ENCODE measurements around the gene TAS1R3.
"Not testable (repeated sequence)": the region's sequence is repeated elsewhere in the genome, so short reads cannot be mapped to it uniquely, and the experiment has no call there.

The TAS1R3 gene

DNA sequence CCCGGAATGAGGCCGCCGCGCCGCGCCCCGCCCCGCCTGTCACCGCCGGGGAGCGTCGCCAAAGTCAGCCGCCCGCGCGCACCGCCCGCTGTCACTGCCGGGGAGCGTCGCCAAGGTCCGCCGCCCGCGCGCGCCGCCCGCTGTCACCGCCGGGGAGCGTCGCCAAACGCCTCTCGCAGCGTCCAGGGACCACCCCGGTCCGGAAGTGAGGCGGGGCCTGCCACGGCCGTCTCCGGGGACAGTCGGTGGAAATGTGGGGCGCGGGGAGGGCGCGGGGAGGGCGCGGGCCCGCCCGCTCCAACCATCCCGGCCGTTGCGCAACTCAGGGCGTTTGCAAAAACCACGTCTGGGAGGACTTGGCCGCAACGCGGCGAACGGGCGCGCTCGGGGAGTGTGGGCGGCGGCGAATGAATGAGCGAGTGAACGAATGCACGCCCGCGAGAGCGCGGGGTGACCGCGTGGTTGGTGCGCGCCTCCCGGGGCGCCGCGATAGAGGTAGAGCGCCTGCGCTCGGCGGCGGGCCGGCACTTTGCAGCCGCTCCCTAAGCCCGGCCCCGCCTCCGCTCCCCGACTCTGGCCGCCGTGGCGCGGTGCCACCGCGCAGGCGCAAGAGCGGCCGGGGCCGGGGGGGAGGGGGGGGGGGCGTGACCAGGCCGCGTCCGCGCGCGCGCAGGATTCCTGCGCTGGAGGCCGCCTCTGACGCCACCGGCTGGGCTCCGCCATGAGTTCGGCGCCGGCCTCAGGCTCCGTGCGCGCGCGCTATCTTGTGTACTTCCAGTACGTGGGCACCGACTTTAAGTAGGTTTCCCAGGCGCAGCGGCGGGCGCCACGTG is 22.9 kb upstream of the TAS1R3 start, which contains the start of the genes ACAP3 and PUSL1:
Gene ACAP3 (minus strand): TSS at position 8 of the 833 bp plus-strand sequence. CDS start 115 bp downstream, outside the sequence.
Gene PUSL1 (plus strand): TSS at position 675 of the 833 bp plus-strand sequence. CDS start 47 bp downstream, at position 722.
- DNase-seq (ENCODE audit: extremely low spot score, insufficient read length, low read depth) = peak; percentile 95
- FAIRE-seq = peak; percentile 86

DNA sequence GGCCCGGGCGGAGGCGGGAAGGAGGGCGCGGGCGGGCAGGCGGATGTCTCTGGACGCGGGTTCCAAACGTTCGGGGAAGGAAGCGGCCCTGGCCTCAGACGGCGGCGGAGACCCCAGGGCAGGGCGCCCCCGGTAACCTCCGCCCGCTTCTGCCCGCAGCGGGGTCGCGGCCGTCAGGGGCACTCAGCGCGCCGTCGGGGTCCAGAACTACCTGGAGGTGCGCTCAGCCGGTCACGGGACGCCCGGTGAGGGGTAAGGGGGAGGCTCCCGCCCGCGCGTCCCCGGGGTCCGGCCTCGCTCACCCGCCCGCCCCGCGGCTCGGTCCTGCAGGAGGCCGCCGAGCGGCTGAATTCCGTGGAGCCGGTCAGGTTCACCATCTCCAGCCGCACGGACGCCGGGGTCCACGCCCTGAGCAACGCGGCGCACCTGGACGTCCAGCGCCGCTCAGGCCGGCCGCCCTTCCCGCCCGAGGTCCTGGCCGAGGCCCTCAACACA is 22.3 kb upstream of the TAS1R3 start:
- DNase-seq (ENCODE audit: extremely low spot score, insufficient read length, low read depth) = no peak
- no peak for FAIRE-seq

GRCh38 chr1:1309251-1310108 is 21.6 kb upstream of the TAS1R3 start:
- FAIRE-seq (no peak), DNase-seq (ENCODE audit: extremely low spot score, insufficient read length, low read depth) (no peak)

- FAIRE-seq = no peak
Observed at GRCh38 chr1:1310109-1310385, 21.0 kb upstream of the TAS1R3 start.

GRCh38 chr1:1310476-1311053 is 20.5 kb upstream of the TAS1R3 start:
- DNase-seq (ENCODE audit: extremely low spot score, insufficient read length, low read depth) (no peak), FAIRE-seq (no peak)

More at GRCh38 chr1:1310109-1310385, 21.0 kb upstream of the TAS1R3 start:
- no peak for DNase-seq (ENCODE audit: extremely low spot score, insufficient read length, low read depth)

DNA sequence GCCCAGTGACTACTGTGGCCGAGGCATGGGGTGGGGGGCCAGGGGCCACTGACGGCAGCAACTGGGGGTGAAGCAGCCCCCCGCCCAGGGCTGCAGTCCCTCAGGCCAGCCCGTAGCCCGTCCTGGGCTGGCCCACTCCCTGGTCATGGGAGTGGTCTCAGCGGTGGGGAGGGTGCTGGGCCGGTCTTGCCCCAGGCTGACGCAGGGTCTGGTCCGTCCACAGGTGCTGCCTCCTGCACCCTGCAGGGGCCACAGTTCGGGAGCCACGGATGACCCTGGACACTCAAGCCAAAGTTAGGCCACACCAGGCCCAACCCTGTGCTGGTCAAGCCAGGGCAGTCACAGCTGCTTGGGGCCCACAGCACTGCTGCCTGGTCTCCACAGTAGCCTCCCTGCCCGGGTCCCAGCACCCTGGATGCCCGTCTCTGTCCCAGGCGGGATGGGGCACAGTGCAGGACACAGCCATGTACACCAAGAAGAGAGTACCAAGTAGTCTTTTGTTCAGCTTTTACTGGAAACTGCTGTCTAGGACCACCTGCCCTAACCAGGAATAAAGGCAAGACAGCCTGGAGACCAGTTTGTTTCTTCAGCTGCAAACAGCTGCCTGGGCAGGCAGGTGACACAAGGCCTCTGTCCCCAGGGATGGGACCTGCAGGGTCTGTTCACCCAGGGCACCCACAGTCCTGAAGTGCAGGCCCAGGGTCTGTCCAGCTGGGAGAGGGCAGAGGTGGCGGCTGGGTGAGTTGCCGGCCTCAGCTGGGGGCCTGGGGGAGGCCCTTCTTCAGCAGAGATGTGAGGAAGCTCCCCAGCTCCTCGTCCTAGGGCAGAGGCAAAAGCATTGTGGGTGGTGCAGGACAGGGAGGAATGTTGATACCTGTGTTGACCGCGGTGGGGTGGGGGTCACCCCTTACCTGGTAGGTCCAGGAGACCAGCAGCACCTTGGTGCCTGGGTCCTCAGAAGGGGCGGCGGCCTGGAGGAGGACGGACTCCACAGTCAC is 19.7 kb upstream of the TAS1R3 start:
- FAIRE-seq (no peak), DNase-seq (ENCODE audit: extremely low spot score, insufficient read length, low read depth) (no peak)

GRCh38 chr1:1312450-1313314 is 18.4 kb upstream of the TAS1R3 start:
- no peak for FAIRE-seq
- DNase-seq (ENCODE audit: extremely low spot score, insufficient read length, low read depth) = no peak

- FAIRE-seq (no peak), DNase-seq (ENCODE audit: extremely low spot score, insufficient read length, low read depth) (no peak)
Observed at GRCh38 chr1:1313500-1314236, 17.4 kb upstream of the TAS1R3 start.

GRCh38 chr1:1314237-1314586 is 16.9 kb upstream of the TAS1R3 start:
- no peak for FAIRE-seq
- no peak for DNase-seq (ENCODE audit: extremely low spot score, insufficient read length, low read depth)

DNA sequence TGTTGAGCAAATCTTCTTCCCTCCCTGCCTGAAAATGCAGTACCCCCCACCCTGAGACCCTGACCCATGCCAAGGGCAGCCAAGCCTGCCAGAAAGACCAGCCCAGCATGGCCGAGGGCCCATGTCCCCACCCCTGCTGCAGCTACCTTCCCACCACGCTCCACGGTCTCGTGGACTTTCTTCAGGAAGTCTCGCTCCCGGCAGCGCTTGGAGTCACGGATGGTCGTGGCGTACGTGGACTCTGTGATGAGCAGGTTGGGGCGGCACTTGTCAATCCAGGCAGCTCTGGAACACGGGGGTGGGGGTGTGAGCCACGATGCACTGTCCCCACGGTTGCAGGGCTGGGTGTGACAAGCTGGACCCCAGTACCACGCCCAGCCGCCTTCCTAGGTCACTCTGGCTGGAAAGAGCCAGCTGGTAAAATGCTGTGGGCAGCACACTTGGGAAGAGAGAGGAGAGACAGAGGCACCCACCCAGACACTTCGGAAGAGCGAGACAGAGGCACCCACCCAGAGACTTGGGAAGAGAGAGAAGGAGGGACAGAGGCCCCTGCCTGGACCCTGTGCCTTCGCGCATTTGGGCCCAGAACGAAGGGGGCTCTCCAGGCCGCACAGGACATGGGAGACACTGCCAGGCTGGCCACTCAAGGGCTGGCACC is 16.3 kb upstream of the TAS1R3 start:
- FAIRE-seq (no peak), DNase-seq (ENCODE audit: extremely low spot score, insufficient read length, low read depth) (no peak)

DNA sequence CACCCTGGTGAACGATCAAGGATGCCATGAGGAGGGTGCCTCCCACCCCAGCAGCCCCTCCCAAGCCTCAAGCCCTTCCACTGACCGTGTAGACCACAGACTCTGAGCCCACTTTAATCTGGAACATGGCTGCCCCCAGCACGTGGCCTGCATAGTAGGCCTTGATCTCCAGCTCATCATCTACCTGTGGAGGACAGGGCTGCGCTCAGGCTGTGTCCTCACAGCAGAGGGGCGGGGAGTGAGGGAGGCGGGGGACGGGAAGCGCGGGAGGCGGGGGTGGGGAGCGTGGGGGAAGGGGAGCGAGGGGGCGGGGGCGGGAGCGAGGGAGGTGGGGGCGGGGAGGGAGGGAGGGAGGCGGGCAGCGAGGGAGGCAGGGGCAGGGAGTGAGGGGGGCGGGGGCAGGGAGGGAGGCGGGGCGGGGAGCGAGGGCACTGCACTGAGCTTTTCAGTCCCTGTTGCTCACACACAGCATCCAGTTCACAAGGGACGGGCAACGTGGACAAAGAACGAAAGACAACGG is 15.6 kb upstream of the TAS1R3 start:
- no peak for FAIRE-seq
- DNase-seq (ENCODE audit: extremely low spot score, insufficient read length, low read depth) = no peak

DNA sequence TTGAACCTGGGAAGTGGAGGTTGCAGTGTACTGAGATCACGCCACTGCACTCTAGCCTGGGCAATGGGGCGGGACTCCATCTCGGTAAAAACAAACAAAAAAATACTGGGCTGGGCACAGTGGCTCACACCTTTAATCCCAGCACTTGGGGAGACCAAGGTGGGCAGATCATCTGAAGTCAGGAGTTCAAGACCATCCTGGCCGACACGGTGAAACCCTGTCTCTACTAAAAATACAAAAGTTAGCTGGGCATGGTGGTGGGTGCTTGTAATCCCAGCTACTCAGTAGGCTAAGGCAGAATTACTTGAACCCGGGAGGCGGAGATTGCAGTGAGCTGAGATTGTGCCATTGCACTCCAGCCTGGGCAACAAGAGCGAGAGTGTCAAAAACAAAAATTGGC is 14.9 kb upstream of the TAS1R3 start:
- not testable (repeated sequence) for DNase-seq (ENCODE audit: extremely low spot score, insufficient read length, low read depth); FAIRE-seq

- DNase-seq (ENCODE audit: extremely low spot score, insufficient read length, low read depth) (no peak), FAIRE-seq (no peak)
Observed at GRCh38 chr1:1317420-1317819, 13.7 kb upstream of the TAS1R3 start.

DNA sequence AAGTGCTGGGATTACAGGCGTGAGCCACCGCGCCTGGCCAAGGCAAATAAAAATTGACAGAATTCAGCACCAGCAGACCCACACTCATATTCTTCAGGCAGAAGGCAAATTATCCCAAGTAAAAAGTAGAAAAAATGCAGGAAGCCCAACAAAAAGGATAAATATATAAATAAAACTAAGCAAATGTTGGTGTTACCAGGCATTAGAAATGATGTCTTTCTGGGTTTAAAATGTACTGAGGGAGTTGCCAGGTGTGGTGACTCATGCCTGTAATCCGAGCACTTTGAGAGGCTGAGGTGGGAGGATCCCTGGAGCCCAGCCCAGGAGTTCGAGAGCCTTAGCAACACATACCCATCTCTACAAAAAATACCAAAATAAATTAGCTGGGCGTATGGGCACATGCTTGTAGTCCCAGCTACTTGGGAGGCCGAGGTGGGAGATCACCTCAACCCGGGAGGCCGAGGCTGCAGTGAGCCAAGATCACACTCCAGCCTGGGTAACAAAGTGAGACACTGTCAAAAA is 12.9 kb upstream of the TAS1R3 start:
- no peak for DNase-seq (ENCODE audit: extremely low spot score, insufficient read length, low read depth)
- no peak for FAIRE-seq

DNA sequence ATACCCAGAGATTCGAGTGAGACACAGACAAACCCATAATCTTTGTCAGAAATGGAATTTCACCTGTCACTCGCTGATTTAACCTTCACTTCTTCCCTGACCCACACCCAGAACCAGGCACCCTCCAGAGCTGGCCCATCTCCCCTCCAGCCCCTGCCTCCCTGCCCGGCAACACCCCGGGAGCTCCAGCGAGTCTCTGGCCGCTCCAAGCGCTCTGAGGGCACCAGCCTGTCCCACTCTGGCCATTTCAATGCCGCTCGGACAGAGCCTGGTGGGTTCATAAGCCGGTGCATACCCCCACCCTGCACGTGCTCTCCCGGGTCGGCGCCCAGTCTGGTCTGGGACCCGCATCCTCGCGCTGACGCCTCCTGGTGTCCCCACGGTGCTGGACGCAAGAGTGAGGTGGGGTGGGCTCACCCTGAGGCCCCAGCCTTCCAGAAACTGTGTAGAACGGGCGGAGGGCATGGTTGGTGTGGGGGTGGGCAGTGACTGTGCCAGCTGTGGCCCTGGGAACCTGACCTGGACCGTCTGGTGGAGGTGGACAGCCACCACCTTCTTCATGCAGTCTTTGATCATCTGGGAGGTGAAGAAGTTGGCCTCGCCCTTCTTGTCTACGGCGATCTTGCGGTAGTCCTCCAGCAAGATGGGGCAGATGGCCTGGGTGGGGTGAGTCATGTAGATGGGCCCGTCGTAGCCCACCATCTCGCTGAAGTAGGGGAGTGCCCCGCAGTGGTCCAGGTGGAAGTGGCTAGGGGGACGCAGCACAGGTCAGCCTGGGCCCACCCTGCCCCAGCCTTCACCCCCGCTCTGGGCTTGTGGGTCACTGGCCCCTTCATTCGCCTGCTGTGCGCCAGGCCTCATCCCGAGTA is 12.1 kb upstream of the TAS1R3 start:
- no peak for FAIRE-seq
- no peak for DNase-seq (ENCODE audit: extremely low spot score, insufficient read length, low read depth)

- FAIRE-seq (no peak), DNase-seq (ENCODE audit: extremely low spot score, insufficient read length, low read depth) (no peak)
Observed at GRCh38 chr1:1319646-1319941, 11.5 kb upstream of the TAS1R3 start.

Measured in GM18507 (cell line).